Measurements from ENCODE around the gene WDR70. TPM values are rescaled to one million over a fixed set of nuclear protein-coding genes. Genes with fewer than 3 reads are reported as not detected.

The WDR70 gene
- total and polyA plus RNA-seq, 2 donors (not counting 1 experiment from before 2014, with no cell fraction given), result 31.4 to 34.0 TPM

GRCh38 chr5:37665889-37666288, 286.8 kb downstream of the WDR70 start:
- no peaks in the 10 kb centered on the region for H4K20me1 ChIP-seq (ENCODE audit: control insufficient read depth, extremely low read depth, insufficient read depth, low read length)
- H3K36me3 ChIP-seq (ENCODE audit: control insufficient read depth, insufficient read depth, low read length), result no peaks in the 10 kb centered on the region
- H3K9ac ChIP-seq (ENCODE audit: insufficient read depth, low read length), result no peak overlapping the region
- H3K79me2 ChIP-seq (ENCODE audit: control insufficient read depth, insufficient read depth, low read length), result no peaks in the 10 kb centered on the region
- no peak overlapping the region for H3K4me3 ChIP-seq (replicated peaks in 1 of 4; ENCODE audit: control extremely low read depth in 1 of 4, insufficient read depth in 1 of 4, low read depth in 3 of 4, low read length in 4 of 4)
- DNase-seq (ENCODE audit: low read depth in 2 of 2), result peak; percentile 18 to 58
- no peak overlapping the region for H2AFZ ChIP-seq (ENCODE audit: low read length)
- H3K27me3 ChIP-seq (ENCODE audit: control insufficient read depth, insufficient read depth, low read length), result no peaks in the 10 kb centered on the region
- H3K4me2 ChIP-seq (ENCODE audit: extremely low read depth, insufficient read depth, low read length), result no peak overlapping the region
- TF ChIP-seq, protein P1, sequence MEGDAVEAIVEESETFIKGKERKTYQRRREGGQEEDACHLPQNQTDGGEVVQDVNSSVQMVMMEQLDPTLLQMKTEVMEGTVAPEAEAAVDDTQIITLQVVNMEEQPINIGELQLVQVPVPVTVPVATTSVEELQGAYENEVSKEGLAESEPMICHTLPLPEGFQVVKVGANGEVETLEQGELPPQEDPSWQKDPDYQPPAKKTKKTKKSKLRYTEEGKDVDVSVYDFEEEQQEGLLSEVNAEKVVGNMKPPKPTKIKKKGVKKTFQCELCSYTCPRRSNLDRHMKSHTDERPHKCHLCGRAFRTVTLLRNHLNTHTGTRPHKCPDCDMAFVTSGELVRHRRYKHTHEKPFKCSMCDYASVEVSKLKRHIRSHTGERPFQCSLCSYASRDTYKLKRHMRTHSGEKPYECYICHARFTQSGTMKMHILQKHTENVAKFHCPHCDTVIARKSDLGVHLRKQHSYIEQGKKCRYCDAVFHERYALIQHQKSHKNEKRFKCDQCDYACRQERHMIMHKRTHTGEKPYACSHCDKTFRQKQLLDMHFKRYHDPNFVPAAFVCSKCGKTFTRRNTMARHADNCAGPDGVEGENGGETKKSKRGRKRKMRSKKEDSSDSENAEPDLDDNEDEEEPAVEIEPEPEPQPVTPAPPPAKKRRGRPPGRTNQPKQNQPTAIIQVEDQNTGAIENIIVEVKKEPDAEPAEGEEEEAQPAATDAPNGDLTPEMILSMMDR (conservative IDR thresholded peaks at IDR 0.05 in 1 of 2, IDR thresholded peaks at IDR 0.05 in 1 of 2; ENCODE audit: low read depth in 1 of 2, low read length in 2 of 2), result no peak
- TF ChIP-seq EZH2 (IDR thresholded peaks at IDR 0.05; ENCODE audit: low read length, missing control alignments), result no peak
- no peaks in the 10 kb centered on the region for H3K9me3 ChIP-seq (ENCODE audit: control insufficient read depth, insufficient read depth, low read depth, low read length)
- peaks cover 10% of the 10 kb centered on the region for H3K4me1 ChIP-seq (ENCODE audit: control insufficient read depth, extremely low read depth, insufficient read depth, low read length)
- H3K27ac ChIP-seq (ENCODE audit: insufficient read depth, low read length), result peak overlapping the region; percentile 3

- Histone ChIP-seq H3K9ac (ENCODE audit: insufficient read depth, low read length) (no peak overlapping the region), H3K4me3 (replicated peaks in 1 of 4; ENCODE audit: control extremely low read depth in 1 of 4, insufficient read depth in 1 of 4, low read depth in 3 of 4, low read length in 4 of 4) (no peak overlapping the region), H3K27me3 (ENCODE audit: control insufficient read depth, insufficient read depth, low read length) (no peaks in the 10 kb centered on the region), H2AFZ (ENCODE audit: low read length) (no peak overlapping the region), H3K27ac (ENCODE audit: insufficient read depth, low read length) (no peak overlapping the region), H3K79me2 (ENCODE audit: control insufficient read depth, insufficient read depth, low read length) (no peaks in the 10 kb centered on the region), H3K4me2 (ENCODE audit: extremely low read depth, insufficient read depth, low read length) (no peak overlapping the region), H3K9me3 (ENCODE audit: control insufficient read depth, insufficient read depth, low read depth, low read length) (no peaks in the 10 kb centered on the region), H3K36me3 (ENCODE audit: control insufficient read depth, insufficient read depth, low read length) (no peaks in the 10 kb centered on the region), H4K20me1 (ENCODE audit: control insufficient read depth, extremely low read depth, insufficient read depth, low read length) (no peaks in the 10 kb centered on the region), H3K4me1 (ENCODE audit: control insufficient read depth, extremely low read depth, insufficient read depth, low read length) (peaks cover 10% of the 10 kb centered on the region)
- DNase-seq (ENCODE audit: low read depth in 2 of 2), result no peak
- TF ChIP-seq, protein P1 (conservative IDR thresholded peaks at IDR 0.05 in 1 of 2, IDR thresholded peaks at IDR 0.05 in 1 of 2; ENCODE audit: low read depth in 1 of 2, low read length in 2 of 2), result no peak
- TF ChIP-seq EZH2 (IDR thresholded peaks at IDR 0.05; ENCODE audit: low read length, missing control alignments), result no peak
Measured at GRCh38 chr5:37667430-37667829, 288.3 kb downstream of the WDR70 start.

DNA sequence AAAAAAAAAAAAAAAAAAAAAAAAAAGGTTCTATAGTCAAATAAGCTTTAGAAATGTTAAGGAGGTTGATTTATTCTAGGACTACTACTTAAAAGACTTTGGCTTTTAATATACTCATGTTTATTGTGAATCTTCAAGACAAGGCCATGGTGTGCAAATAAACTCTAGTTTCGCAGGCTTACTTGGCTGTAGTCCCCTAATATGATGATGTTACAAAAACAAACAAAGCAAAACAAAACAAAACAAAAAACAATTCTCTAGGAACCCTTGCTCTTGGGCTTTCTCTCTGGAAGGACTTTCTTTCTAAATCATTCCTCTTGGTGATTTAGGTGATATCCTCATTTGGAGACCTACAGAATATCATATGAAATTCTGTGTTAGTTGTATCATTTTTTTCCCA, 288.7 kb downstream of the WDR70 start:
- no peaks in the 10 kb centered on the region for H3K9me3 ChIP-seq (ENCODE audit: control insufficient read depth, insufficient read depth, low read depth, low read length)
- TF ChIP-seq, protein P1 (conservative IDR thresholded peaks at IDR 0.05 in 1 of 2, IDR thresholded peaks at IDR 0.05 in 1 of 2; ENCODE audit: low read depth in 1 of 2, low read length in 2 of 2), result no peak
- TF ChIP-seq EZH2 (IDR thresholded peaks at IDR 0.05; ENCODE audit: low read length, missing control alignments), result no peak
- H3K9ac ChIP-seq (ENCODE audit: insufficient read depth, low read length), result no peak overlapping the region
- no peak overlapping the region for H3K4me3 ChIP-seq (replicated peaks in 1 of 4; ENCODE audit: control extremely low read depth in 1 of 4, insufficient read depth in 1 of 4, low read depth in 3 of 4, low read length in 4 of 4)
- no peak overlapping the region for H2AFZ ChIP-seq (ENCODE audit: low read length)
- no peaks in the 10 kb centered on the region for H4K20me1 ChIP-seq (ENCODE audit: control insufficient read depth, extremely low read depth, insufficient read depth, low read length)
- peaks cover 10% of the 10 kb centered on the region for H3K4me1 ChIP-seq (ENCODE audit: control insufficient read depth, extremely low read depth, insufficient read depth, low read length)
- H3K79me2 ChIP-seq (ENCODE audit: control insufficient read depth, insufficient read depth, low read length), result no peaks in the 10 kb centered on the region
- no peaks in the 10 kb centered on the region for H3K36me3 ChIP-seq (ENCODE audit: control insufficient read depth, insufficient read depth, low read length)
- no peak overlapping the region for H3K4me2 ChIP-seq (ENCODE audit: extremely low read depth, insufficient read depth, low read length)
- peak in 1 of 2 donors; percentile 8 for DNase-seq (ENCODE audit: low read depth in 2 of 2)
- H3K27ac ChIP-seq (ENCODE audit: insufficient read depth, low read length), result no peak overlapping the region
- no peaks in the 10 kb centered on the region for H3K27me3 ChIP-seq (ENCODE audit: control insufficient read depth, insufficient read depth, low read length)

Measured in fibroblast of lung (primary cell).